ENCODE measurements around the gene SLC35E3.
A peak's percentile ranks its signal among the peaks of the same experiment; 100 is the strongest.

The SLC35E3 gene

DNA sequence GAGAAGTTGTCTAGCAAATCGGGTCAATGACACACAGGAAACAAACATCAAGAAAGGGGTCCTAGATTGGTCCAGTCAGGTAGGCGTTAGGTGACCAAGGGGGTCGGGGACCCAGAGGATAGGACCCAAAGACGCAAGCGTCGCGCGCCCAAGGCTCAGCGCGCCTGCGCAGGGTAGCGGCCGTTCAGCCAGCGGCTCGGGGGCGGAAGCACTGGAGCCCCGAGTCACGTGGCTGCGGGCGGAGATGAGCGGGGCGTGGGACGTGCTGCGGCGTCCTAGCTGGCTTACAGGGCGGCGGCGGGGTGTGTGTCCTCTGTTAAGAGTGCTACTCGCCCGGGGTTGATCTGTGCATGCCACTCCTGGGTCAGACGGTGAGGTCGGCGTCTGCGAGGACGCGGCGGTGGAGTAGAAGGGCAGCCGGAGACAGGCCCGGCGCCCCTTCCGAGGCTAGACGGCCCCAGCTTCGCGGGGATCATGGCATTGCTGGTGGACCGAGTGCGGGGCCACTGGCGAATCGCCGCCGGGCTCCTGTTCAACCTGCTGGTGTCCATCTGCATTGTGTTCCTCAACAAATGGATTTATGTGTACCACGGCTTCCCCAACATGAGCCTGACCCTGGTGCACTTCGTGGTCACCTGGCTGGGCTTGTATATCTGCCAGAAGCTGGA lies at the start of gene SLC35E3:
SLC35E3 (plus strand) TSS at position 273 of the 668 bp plus-strand sequence; CDS start at position 475, 202 bp downstream.
- peak; percentile 83 to 86 for DNase-seq (ENCODE audit: low read depth in 2 of 2)

GRCh38 chr12:68699486-68699885 lies 46.5 kb upstream of the SLC35E3 start:
- no peak for DNase-seq (ENCODE audit: low read depth in 2 of 2)

DNA sequence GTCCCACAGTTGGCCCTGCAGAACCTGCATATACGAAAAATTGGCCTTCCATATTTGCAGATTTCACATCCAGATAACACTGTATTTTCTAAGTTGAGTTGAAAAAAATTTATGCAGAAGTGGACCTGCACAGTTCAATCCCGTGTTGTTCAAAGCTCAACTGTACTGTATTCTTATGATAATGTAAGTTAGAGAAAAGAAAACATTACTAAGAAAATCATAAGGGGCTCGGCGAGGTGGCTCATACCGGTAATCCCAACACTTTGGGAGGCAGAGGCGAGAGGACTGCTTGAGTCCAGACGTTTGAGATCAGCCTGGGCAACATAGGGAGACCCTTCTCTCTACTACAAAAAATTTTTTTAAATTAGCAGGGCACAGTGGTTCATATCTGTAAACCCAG lies 18.2 kb upstream of the SLC35E3 start:
- DNase-seq (ENCODE audit: low read depth in 2 of 2), result no peak

- DNase-seq (ENCODE audit: low read depth in 2 of 2), result no peak
Measured at GRCh38 chr12:68733661-68734071, 12.3 kb upstream of the SLC35E3 start.

GRCh38 chr12:68739891-68740290 lies 6.1 kb upstream of the SLC35E3 start:
- DNase-seq (ENCODE audit: low read depth in 2 of 2), result no peak

DNA sequence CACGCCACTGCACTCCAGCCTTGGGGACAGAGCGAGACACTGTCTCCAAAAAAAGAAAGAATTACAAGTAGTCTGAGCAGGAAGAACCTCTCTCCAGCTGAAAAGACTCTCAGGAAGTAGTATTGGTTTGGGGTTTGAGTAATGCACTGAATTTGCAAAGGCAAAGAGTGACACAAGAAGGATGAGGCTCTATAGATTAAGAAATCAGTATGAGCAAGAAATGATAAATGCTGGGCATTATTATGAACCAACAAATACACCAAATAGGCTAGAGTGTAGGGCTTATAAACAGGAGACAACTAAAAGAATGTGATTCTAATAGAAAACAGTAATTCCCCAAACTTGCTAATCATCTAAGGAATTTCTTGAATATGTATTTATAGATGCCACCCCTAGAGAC lies 2.6 kb upstream of the SLC35E3 start:
- no peak for DNase-seq (ENCODE audit: low read depth in 2 of 2)

GRCh38 chr12:68745376-68745903 lies 536 bp upstream of the SLC35E3 start:
- DNase-seq (ENCODE audit: low read depth in 2 of 2), result no peak

- peak in 1 of 2 donors; percentile 8 for DNase-seq (ENCODE audit: low read depth in 2 of 2)
Measured at GRCh38 chr12:68746572-68747180, 700 bp downstream of the SLC35E3 start.

DNA sequence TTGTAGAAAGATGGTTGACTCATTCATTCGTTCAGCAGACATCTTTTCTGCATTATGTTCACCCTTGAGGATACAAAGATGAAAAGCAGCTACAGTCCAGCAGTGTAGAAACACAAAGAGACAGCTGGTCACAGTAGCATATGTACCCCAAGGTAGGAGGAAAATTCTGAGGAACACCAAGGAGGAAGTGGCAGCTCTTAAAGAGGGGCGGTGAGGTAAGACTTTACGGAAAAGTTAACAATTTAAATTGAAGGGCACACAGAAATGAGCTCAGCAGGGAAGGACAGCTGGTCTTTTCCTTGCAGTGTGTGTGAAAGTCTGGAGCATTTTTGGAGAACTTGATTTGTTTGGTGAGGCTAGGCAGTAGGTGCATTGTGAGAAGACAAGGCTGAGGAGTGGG lies 3.5 kb downstream of the SLC35E3 start:
- DNase-seq (ENCODE audit: low read depth in 2 of 2), result no peak

DNA sequence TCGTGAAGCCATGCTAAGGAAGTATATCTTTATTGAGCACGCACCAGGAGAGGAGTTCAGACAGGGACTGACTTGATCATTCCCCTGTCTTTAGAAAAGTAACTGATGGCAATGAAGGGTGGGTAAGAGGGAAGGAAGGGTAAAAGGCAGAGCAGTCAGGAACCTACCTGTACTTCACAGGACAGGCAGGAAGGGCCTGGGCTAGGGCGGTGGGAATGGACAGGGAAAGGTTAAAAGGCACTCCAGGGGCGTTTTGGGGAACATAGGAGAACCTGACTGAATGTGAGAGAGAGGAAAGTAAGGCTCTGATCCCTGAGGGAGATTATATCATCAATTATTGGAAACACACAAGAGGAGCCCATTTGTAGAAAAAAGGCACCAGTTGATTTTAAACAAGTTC lies 3.9 kb downstream of the SLC35E3 start:
- DNase-seq (ENCODE audit: low read depth in 2 of 2), result no peak

- DNase-seq (ENCODE audit: low read depth in 2 of 2), result no peak
Measured at GRCh38 chr12:68750506-68750905, 4.5 kb downstream of the SLC35E3 start.

DNA sequence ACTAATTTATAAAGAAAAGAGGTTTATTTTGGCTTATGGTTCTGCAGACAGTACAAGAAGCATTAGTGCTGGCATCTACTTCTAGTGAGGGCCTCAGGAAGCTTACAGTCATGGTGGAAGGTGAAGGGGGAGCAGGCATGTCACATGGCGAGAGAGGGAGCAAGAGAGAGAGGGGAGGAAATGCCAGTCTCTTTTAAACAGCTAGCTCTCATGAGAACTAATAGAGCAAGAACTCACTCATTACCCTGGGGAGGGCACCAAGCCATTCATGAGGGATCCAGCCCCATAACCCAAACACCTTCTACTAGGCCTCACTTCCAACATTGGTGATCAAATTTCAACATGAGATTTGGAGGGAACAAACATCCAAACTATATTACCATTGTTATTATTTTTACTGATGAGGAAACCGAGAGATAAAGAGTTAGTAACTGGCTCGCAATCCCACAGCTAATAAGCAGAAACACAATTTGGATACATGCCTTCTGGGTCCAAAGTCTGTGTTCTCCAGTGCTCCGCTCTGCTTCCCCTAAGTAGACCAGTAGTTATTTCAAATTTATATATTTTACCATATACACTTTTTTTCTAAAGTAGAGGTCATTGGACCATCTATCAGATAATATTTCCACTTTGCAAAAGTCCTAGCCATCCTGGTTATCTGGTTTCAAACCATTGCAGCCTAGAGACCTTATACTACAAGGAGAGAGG lies 9.7 kb downstream of the SLC35E3 start:
- DNase-seq (ENCODE audit: low read depth in 2 of 2), result no peak

DNA sequence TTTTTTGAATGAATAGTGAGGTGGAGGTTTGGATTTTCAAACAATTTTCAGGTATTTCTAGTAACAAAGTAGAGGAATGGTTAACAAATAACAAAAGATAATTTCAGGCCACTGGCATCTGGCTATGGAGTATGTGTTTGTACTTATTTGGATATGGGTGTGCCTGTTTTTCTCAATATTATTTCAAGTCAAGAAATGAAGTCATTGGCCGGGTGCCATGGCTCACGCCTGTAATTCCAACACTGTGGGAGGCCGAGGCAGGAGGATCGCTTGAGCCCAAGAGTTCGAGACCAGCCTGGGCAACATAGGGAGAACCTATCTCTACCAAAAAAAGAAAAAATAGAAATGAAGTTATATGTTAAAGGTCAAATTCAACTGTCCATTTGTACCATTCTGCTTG lies 13.9 kb downstream of the SLC35E3 start:
- DNase-seq (ENCODE audit: low read depth in 2 of 2), result no peak

DNA sequence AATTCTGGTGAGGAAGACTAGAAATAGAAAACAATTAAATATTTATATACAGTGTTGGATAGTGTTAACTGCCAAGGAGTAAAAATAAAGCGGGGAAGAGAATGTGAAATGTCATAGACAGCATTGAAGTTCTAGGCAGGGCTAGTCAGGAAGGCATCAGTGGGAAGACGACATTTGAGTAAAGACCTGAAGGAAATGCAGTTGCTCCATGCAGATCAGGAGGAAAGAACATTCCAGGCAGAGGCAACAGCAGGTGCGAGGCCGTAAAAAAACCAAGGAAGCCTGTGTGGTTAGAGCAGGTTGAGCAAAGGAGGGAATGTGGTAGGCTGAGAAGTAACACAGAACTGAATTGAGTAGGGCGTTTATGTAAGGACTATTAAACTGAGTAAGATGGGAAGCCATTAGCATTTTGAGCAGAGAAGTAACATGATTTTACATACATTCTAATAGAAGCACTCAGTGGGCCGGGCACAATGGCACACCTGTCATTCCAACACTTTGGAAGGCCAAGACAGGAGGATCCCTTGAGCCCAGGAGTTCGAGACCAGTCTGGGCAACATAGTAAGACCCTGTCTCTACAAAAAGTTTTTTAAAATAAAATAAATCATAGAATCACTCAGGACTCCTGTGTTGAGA lies 14.9 kb downstream of the SLC35E3 start:
- no peak for DNase-seq (ENCODE audit: low read depth in 2 of 2)

DNA sequence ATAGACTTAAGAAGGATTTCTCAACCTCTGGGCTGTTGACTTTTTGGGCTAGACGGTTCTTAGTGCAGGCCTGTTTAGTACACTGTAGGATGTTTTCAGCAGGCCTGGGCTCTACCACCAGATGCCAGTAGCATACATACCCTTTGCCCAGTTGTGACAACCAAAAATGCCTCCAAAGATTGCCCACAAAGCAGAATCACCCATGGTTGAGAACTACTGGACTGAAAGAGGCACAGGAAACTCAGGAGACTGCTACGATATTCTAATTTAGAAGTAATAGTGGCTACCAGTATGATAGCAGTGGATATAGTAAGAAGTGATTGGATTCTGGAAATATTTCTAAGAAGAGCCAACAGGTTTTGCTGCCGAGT lies 15.5 kb downstream of the SLC35E3 start:
- DNase-seq (ENCODE audit: low read depth in 2 of 2), result no peak

GRCh38 chr12:68761901-68762630 lies 16.1 kb downstream of the SLC35E3 start:
- DNase-seq (ENCODE audit: low read depth in 2 of 2), result no peak

DNA sequence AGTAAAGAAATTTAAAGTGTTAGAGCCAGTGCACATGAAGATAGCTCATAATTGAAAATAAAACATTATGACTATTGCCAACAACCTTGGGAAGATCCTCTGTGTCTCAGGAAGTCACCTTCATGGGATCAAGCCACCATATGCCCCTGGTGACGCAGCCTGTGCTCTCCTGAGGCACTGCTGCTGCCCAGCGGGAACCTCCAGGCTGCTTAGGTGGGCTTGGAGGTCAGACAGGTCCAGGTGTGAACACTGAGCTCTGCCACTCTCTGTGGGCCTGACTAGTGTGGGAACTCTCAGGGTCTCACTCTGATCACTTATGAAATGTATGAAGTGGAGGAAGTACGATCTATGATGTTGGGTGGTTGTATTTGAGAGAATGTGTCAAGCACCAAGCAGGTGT lies 16.7 kb downstream of the SLC35E3 start:
- DNase-seq (ENCODE audit: low read depth in 2 of 2), result no peak

DNA sequence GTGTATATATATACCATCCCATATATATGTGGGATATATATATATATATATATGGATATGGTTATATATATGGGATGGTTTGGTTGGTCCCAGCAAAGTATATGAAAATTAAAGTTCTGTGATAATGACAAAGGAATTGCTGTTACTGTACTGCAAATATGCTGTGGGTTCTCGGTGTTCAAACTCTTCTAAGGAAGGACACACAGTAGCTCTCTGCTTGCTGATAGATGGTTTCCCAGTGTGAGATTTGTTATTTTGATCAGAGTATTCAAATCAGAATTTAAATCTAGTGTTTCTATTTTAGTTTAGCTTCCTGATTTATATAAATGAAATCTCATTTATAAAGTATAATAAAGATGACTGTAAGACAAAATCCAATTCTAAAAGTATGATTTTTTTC lies 19.7 kb downstream of the SLC35E3 start:
- no peak for DNase-seq (ENCODE audit: low read depth in 2 of 2)

DNA sequence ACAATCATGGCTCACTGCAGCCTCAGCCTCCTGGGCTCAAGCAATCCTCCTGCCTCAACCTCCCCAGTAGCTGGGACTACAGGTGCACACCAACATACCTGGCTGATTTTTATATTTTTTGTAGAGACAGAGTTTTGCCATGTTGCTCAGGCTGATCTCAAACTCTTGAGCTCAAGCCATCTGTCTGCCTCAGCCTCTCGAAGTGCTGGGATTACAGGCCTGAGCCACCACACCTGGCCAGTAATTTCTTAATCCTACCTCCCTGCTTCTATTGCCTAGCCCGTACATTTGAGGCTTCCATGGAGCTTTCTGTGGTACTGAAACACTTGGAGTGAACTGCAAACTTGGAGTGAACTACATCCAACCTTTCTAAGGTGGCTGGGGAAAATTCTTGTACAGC lies 20.7 kb downstream of the SLC35E3 start:
- no peak for DNase-seq (ENCODE audit: low read depth in 2 of 2)

GRCh38 chr12:68767191-68767590 lies 21.2 kb downstream of the SLC35E3 start:
- DNase-seq (ENCODE audit: low read depth in 2 of 2), result no peak

- no peak for DNase-seq (ENCODE audit: low read depth in 2 of 2)
Measured at GRCh38 chr12:68768431-68768939, 22.5 kb downstream of the SLC35E3 start.

DNA sequence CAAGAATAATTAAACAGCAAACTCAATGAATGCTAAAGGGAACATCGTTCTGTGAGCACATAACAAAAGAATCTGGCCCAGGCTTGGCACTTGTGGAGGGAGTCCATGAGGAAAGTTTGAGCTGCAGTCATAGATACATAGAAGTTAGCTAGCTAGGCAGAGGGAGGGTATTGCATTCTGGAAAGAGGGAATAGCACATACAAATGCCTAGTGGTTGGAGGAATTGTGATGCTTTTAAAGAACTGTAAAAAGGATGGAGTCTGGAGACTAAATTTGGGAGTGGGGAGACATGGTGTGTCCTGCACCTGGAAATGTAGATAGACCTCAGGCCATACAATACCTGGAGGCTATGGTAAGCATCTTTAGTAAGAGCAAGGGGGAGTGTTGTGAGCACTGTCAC lies 24.0 kb downstream of the SLC35E3 start:
- no peak for DNase-seq (ENCODE audit: low read depth in 2 of 2)

All from stimulated activated CD4-positive, alpha-beta T cell treated with anti-CD3 and anti-CD28 coated beads, Interleukin-1b, Interleukin-23, amount 100 ng/mL, for 4 hours (primary cell).